Ishikawa (cell line): ENCODE data around the gene CREG2.

Experiments used
- CEBPB ChIP-seq: IDR thresholded peaks from 2 replicates; pipeline ENCODE4 v1.6.1; 2012
- CREB1 ChIP-seq: IDR thresholded peaks from 2 replicates; pipeline ENCODE4 v1.6.1; 2012; ENCODE audit warnings: low read depth
- EP300 ChIP-seq: IDR thresholded peaks from 2 replicates; pipeline ENCODE4 v1.6.1; 2012; ENCODE audit warnings: borderline replicate concordance
- FOXM1 ChIP-seq: IDR thresholded peaks from 2 replicates; pipeline ENCODE4 v1.6.1; 2012; ENCODE audit warnings: low read depth, borderline replicate concordance
- RAD21 ChIP-seq: IDR thresholded peaks from 2 replicates; pipeline ENCODE4 v1.6.1; 2012; ENCODE audit warnings: low read depth
- TAF1 ChIP-seq: IDR thresholded peaks from 2 replicates; pipeline ENCODE4 v1.6.1; 2012; ENCODE audit warnings: low read depth, mild to moderate bottlenecking
- TCF12 ChIP-seq: IDR thresholded peaks from 2 replicates; pipeline ENCODE4 v1.6.1; 2012; ENCODE audit warnings: low read depth
- TEAD4 ChIP-seq: IDR thresholded peaks from 2 replicates; pipeline ENCODE4 v1.6.1; 2012
- YY1 ChIP-seq: IDR thresholded peaks from 2 replicates; pipeline ENCODE4 v1.6.1; 2012; ENCODE audit warnings: low read depth
- ZBTB7A ChIP-seq: IDR thresholded peaks from 2 replicates; pipeline ENCODE4 v1.6.1; 2012; ENCODE audit warnings: low read depth
- TF ChIP-seq, protein P1 (sequence below): IDR thresholded peaks from 2 replicates; pipeline ENCODE4 v1.6.1; 2012; ENCODE audit warnings: low read depth, mild to moderate bottlenecking
- TF ChIP-seq, protein P2 (sequence below): IDR thresholded peaks from 2 replicates; pipeline ENCODE4 v1.6.1; 2012

DNA sequence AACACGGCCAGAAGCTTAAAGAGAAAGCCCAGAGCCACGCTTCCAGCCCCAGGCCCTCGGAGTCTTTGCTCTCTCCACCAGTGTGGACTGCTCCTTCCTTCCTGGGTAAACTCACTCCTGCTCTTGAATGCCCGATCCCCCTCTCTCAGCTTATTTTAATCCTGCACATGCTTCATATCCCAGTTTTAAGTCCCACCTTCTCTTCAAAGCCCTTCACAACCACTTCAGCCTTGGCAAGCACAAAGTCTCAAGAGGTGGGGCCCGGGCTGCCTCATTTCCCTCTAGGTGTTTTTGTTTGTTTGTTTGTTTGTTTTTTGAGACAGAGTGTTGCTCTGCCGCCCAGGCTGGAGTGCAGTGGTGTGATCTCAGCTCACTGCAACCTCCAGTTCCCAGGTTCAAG is 21.6 kb upstream of the CREG2 start:
- TF ChIP-seq YY1 (no peak), EP300 (no peak), FOXM1 (no peak), TEAD4 (no peak), TCF12 (no peak), CREB1 (no peak), CEBPB (no peak), ZBTB7A (no peak), RAD21 (no peak), TAF1 (no peak)
- TF ChIP-seq, protein P1, sequence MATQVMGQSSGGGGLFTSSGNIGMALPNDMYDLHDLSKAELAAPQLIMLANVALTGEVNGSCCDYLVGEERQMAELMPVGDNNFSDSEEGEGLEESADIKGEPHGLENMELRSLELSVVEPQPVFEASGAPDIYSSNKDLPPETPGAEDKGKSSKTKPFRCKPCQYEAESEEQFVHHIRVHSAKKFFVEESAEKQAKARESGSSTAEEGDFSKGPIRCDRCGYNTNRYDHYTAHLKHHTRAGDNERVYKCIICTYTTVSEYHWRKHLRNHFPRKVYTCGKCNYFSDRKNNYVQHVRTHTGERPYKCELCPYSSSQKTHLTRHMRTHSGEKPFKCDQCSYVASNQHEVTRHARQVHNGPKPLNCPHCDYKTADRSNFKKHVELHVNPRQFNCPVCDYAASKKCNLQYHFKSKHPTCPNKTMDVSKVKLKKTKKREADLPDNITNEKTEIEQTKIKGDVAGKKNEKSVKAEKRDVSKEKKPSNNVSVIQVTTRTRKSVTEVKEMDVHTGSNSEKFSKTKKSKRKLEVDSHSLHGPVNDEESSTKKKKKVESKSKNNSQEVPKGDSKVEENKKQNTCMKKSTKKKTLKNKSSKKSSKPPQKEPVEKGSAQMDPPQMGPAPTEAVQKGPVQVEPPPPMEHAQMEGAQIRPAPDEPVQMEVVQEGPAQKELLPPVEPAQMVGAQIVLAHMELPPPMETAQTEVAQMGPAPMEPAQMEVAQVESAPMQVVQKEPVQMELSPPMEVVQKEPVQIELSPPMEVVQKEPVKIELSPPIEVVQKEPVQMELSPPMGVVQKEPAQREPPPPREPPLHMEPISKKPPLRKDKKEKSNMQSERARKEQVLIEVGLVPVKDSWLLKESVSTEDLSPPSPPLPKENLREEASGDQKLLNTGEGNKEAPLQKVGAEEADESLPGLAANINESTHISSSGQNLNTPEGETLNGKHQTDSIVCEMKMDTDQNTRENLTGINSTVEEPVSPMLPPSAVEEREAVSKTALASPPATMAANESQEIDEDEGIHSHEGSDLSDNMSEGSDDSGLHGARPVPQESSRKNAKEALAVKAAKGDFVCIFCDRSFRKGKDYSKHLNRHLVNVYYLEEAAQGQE = no peak
- TF ChIP-seq, protein P2, sequence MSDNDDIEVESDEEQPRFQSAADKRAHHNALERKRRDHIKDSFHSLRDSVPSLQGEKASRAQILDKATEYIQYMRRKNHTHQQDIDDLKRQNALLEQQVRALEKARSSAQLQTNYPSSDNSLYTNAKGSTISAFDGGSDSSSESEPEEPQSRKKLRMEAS = no peak
